ENCODE results near the gene USP3.
"Not testable (repeated sequence)": the region's sequence is repeated elsewhere in the genome, so short reads cannot be mapped to it uniquely, and the experiment has no call there.

Gene USP3

GRCh38 chr15:63615935-63616334, 111.5 kb downstream of the USP3 start:
- DNase-seq: no peak

- not testable (repeated sequence) for DNase-seq
Observed at GRCh38 chr15:63617147-63617546, 112.8 kb downstream of the USP3 start.

- DNase-seq: not testable (repeated sequence)
Observed at GRCh38 chr15:63617627-63618026, 113.2 kb downstream of the USP3 start.

GRCh38 chr15:63620760-63621159, 116.4 kb downstream of the USP3 start:
- DNase-seq: not testable (repeated sequence)

GRCh38 chr15:63623232-63623969, 119.0 kb downstream of the USP3 start:
- DNase-seq: no peak

GRCh38 chr15:63626955-63627354, 122.6 kb downstream of the USP3 start:
- no peak for DNase-seq

GRCh38 chr15:63628123-63628822, 123.9 kb downstream of the USP3 start:
- no peak for DNase-seq

- no peak for DNase-seq
Observed at GRCh38 chr15:63630036-63630751, 125.8 kb downstream of the USP3 start.

- DNase-seq: no peak
Observed at GRCh38 chr15:63633312-63633711, 128.9 kb downstream of the USP3 start.

GRCh38 chr15:63634154-63634553, 129.8 kb downstream of the USP3 start:
- no peak for DNase-seq

GRCh38 chr15:63636518-63637061, 132.2 kb downstream of the USP3 start:
- no peak for DNase-seq

- DNase-seq: peak in 1 of 5 experiments; percentile 29
Observed at GRCh38 chr15:63638839-63639238, 134.4 kb downstream of the USP3 start.

GRCh38 chr15:63640146-63640545, 135.8 kb downstream of the USP3 start:
- no peak for DNase-seq

Measured in T-helper 2 cell (primary cell).